GM19455 (cell line): Measurements from ENCODE around the gene FFAR2.
"Not testable (repeated sequence)": the region's sequence is repeated elsewhere in the genome, so short reads cannot be mapped to it uniquely, and the experiment has no call there.

ENCODE experiments used
- ATAC-seq: cut with Tn5 transposase; IDR thresholded peaks from one replicate; pipeline ENCODE4 v1.9.1; 2021; ENCODE audit not compliant: unreplicated experiment

Gene FFAR2

DNA sequence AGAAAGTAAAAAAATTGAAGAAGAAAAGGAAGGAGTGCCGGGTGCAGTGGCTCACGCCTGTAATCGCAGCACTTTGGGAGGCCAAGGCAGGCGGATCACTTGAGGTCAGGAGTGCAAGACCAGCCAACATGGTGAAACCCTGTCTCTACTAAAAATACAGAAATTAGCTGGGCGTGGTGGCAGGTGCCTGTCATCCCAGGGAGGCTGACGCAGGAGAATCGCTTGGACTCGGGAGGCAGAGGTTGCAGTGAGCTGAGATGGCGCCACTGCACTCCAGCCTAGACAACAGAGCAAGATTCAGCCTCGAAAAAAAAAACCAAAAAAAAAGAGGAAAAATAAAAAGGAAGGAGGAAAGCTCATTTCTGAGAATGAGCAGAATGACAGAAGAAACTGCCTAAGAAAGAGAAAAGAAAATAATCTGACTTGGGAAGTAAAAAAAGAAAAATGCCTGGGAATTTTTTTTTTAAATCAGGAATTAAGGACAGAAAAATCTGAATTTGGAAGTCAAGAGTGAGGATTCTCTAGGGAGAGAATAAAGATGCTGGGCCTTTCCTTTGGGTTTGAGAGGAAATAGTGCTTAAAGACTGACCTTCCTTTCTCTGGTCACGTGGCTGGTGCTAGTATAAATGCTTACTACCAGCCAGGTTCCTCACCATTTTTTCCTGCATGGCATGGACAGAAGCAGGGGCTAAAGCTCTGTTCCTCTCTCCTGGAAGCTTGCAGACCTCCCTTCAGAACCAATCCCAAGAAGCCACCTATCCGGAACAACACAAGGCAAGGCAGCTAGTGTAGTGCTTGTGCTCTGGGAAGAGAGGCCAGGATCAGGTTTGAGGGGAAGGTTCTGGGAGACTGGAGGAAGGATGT, at the start of gene FFAR2:
Gene FFAR2, plus strand, starts transcription at position 652 of the 864 bp plus-strand sequence. CDS start 1,458 bp downstream, outside the sequence.
- ATAC-seq = no peak

DNA sequence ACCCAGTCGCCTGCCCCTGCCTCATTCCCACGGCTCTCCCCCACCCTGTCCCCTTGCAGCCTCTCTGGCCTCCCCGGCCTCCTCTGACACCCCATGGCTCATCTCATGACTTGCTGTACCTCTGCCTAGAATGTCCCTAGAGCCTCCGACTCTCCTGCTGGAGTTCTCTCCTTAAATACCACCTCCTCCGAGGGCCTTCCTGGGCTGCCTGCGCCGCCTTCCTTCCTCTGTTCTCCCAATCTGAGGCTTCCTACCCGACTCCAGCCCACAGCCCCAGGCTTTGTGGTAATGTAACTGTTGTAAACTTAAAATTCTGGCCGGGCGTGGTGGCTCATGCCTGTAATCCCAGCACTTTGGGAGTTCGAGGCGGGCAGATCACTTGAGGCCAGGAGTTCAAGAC, 49.5 kb upstream of the FFAR2 start:
- no peak for ATAC-seq

DNA sequence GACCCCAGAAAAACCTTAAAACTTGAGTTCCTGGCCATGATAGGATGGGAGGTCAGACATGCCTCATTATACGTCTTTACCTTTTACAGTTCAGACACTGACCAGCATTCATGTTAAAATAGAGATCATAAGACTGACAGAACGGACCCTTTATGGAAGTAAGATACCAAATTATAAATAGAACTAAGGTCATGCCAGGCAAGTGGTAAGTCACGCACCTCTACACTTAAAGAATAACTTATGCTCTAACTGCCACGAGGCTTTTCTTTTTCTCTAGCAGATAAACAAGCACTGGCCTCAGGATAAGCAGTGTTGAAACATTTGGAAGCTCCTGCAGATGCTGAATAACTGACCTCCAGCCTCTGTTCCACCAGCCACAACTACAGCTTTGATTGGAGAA, 48.8 kb upstream of the FFAR2 start:
- no peak for ATAC-seq

DNA sequence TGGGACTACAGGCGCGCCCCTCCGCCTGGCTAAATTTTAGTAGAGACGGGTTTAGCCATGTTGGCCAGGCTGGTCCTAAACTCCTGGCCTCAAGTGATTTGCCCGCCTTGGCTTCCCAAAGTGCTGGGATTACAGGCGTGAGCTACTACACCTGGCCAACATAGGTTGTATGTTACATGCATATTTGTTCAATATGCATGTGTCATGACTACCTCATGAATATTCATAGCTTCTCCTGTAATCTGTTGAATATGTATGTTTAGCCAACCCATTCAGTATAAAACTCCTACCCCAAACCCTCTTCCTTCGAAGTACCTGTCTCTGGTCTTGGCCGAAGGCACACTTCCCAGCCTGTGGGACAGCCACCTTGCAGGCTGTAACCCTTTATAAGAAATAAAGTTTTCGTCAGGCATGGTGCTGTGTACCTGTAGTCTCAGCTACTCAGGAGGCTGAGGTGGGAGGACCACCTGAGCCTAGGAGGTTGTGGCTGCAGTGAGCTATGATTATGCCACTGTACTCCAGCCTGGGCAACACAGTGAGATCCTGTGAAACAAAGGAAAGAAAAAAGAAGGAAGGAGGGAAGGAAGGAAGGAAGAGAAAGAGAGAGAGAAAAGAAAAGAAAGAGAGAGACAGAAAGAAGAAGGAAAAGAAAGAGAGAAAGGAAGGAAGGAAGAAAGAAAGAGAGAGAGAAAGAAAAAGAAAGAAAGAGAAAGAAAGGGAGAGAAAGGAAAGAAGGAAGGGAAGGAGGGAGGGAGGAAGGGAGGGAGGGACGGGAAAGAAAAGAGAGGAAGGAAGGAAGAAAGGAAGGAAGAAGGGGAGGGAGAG, 47.9 kb upstream of the FFAR2 start:
- ATAC-seq = no peak

DNA sequence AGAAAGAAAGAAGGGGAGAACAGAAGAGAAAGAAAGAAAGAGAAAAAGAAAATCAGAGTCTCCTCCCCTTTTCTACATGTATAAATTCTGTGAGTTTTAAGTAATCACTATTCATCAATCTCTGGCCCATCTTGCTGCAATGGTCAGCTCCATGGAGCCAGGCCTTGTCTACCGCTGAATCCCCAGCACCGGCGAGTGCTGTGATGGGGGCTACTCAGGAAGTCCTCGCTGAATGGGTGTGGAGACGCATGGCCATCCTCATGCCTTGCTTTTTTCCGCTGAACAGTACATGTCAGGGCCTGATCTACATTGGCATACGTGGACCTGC, 47.3 kb upstream of the FFAR2 start:
- no peak for ATAC-seq

DNA sequence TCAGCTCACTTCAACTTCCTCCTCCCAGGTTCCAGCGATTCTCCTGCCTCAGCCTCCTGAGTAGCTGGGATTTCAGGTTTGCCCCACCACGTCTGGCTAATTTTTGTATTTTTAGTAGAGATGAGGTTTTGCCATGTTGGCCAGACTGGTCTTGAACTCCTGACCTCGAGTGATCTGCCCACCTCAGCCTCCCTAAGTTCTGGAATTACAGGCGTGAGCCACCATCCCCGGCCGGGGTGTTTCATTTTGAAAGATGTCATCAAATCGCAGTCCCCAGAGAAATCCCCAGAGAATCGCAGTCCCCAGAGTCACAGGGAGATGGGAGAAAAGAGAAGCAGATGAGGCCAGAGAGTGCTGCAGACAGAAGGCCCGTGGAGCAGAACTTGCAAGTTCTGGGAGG, 46.6 kb upstream of the FFAR2 start:
- not testable (repeated sequence) for ATAC-seq

DNA sequence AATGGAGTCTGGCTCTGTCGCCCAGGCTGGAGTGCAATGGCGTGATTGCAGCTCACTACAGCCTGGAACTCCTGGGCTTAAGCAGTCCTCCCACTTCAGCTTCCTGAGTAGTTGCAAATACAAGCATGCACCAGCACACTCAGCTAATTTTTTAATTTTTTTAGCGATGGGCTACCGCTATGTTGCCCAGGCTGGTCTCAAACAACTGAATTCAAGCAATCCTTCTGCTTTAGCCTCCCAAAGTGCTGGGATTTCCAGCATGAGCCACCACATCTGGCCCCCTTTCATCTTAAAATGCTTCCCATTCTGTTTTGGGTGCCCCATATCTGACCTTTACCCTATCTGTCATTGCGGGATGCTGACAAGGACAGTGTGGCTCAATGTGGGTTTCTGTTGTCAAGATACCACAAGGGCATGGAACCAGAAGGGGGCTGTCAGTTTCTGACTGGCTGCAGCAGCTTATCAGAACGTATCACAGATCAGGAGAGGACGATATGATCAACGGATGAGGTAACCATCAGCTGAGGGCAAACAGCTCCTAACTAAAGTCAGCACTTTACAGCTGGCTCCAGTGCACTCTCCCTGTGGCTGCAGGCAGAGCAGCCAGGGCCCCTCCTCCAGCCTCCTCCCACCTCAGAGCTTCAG, 44.8 kb upstream of the FFAR2 start:
- ATAC-seq = no peak

DNA sequence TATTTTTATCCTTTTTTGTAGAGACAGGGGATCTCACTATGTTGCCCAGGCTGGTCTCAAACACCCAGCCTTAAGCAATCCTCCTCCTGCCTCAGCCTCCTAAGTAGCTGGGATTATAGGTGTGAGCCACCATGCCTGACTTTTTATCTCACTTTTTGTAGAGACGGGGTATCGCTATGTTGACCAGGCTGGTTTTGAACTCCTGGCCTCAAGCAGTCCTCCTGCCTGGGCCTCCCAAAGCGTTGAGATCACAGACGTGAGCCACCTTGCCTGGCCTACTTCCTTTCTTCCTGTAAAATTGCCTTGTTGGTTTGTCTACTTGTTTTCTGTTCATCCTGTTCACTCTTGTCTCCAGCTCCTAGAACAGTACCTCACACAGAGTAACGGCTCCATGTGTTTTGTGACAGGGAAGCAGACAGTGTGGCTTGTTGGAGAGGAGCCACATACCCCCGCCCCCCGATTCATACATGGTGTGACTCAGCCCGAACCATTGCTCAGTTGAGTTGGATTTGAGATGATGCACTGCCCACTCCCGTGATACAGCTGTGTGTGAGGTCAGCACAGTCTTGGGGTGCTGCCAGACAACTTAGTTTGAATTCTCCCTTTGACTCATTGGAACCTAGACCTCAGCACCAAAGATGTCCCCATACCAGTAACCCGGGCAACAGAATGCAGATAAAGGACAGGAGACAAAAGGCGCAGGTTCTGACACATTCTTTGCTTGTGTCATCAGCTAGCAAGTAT, 43.0 kb upstream of the FFAR2 start:
- no peak for ATAC-seq

DNA sequence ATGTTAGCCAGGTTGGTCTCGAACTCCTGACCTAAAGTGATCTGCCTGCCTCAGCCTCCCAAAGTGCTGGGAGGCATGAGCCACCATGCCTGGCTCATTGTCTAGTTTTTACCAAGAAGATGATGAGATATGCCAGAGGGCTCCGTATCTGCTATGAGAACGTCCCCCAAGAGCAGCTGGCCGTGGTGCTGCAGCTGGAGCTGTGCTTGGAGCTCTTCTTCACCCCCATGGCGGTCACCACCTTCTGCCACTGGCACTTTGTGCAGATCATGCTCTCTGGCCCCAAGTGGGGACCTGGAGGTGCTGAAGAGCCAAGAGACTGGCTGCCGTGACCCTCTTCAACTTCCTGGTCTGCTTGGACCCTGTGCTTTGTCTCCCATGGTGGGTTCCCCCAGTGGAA, 40.4 kb upstream of the FFAR2 start:
- ATAC-seq = no peak

DNA sequence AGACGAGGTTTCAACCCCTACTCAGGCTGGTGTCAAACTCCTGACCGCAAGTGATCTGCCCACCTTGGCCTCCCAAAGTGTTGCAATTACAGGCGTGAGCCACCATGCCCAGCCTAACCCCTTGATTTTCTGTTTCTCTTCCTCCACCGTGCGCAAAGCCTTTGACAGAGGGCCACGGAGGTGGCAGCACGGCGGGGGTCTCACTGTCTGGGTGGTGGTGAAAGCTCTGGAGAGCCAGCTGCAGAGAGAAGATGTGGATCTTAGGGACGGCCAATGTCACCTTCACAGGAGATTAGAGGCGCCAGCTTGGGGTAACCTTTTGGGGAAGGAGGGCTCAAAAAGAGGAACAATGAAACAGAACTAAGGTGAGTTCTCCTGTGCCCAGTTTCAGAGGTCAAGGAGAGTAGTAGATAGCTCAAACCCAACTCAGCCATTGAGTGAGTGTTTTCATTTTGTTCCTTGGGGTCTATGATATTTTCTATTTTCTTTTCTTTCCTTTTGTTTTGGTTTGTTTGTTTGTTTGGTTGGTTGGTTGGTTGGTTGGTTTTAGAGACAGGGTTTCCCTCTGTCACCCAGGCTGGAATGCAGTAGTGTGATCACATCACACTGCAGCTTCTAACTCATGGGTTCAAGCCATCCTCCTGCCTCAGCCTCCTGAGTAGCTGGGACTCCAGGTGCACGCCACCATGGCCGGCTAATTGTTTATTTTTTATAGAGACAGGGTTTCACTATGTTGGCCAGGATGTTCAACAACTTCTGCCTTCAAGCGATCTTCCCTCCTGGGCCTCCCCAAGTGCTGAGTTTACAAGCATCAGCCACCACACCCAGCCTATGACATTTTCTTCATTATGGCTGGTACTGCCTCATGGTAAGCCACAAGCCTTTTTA, 39.5 kb upstream of the FFAR2 start:
- ATAC-seq = no peak

DNA sequence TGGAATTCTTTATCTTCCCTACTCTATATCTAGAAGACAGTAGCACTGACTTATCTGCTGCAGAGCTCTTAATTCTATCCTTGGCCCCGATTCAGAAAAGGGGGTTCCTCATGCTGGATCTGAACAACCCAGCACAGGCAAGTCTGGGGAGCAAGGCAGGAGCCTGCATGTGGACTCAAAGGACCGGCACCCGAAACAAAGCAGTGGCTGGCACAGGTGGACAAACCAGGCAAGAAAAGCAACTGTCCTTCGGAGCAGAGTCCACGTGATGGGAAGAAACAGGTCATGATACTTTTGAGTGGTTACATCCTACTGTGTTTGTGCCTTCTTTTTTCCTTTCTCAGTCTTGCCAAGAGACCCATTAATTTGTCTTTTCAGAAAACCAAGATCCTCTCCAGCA, 38.9 kb upstream of the FFAR2 start:
- no peak for ATAC-seq

DNA sequence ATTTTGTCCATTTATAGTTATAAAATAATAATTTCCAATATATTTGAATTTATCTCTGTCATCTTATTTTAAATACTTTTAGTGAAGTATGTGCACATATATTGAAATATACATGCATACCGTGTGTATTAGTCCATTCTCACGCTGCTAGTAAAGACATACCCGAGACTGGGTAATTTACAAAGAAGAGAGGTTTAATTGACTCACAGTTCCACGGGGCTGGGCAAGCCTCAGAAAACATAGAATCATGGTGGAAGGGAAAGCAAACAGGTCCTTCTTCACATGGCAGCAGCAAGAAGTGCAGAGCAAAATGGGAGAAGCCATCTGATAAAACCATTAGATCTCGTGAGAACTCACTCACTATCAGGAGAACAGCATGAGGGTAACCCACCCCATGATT, 37.6 kb upstream of the FFAR2 start:
- ATAC-seq = no peak

DNA sequence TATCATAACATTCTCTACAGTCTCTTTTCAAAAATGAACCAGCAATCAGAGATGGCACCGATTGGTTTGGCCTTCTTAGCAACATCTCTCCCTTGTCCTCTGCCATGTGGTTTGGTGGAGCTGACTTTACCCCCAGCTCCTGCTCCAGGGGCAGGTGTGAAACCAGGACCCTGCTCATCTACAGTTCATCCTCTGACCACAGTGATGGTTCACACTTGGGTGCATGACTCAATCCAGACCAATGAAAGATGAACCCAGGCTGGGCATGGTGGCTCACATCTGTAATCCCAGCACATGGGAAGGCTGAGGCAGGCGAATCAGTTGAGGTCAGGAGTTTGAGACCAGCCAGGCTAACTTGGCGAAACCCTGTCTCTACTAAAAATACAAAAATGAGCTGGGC, 33.6 kb upstream of the FFAR2 start:
- no peak for ATAC-seq

DNA sequence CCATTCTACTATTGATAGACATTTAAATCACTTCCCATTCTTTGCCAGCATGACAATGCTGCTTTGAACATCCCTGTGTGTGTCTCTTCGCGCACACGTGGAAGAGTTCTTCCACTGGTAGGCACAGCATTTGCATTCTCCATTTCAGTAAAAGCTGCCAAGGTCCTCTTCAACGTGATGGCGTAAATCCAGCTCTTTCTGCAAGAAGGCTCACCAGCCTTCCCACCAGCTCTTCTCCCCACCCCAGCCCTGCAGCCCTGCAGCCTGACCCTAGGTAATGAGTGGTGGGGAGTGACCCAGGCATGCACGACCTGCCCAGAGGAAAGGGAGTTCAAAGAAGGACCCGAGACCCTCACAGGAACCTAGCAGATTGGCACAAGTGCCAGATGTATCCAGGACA, 31.7 kb upstream of the FFAR2 start:
- no peak for ATAC-seq

DNA sequence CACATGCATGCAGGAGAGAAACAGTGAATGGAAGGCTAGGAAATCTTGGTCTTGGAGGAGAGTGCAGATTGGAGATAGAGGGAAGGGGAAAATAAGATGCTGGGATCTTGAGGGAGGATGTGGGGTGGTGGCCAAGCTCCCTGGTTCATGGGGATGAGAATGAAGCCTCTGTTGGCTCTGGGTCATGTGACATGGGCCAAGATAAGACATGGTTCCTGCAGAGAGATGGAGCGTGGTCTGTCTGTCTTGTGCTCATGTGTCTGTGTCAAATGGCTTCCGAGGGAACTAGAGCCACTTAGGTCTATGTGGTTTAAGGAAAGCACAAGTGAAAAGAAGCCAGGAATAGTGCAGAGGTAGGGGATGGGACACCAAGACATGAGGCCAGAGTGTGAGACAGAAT, 30.8 kb upstream of the FFAR2 start:
- no peak for ATAC-seq

DNA sequence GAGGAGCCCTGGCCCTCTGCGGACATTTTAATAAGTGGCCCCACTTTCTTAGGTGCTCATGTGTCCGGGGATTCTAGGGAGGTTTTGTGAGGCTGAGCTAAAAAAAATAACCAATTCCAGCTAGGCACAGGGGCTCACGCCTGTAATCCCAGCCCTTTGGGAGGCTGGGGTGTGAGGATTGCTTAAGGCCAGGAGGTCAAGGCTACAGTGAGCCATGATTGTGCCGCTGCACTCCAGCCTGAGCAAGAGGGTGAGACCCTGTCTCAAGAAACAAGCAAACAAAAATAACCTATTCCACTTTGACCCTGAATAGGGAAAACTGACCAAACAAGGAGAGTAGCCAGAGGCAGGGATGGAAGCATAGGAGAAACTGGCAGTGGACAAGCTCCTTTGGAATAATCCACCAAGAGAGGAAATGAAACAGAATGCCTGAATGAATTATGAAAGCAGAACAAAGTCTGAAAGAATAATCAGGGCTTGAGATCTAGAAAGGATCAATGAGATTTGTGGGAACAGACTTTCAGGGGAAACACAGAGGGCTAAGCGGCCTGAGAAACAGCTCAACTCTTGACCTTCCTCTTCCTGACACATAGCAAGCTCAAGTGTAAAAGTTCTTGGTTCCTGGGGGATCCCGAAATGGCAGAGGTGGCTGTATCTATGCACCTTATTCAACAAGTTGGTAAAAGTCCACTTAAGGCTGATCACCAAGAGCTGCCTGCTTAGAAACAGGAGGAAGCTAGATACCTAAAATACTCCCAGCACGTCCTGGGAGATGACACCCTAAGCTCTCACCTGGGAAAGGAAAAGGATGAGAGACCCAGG, 30.1 kb upstream of the FFAR2 start:
- no peak for ATAC-seq

DNA sequence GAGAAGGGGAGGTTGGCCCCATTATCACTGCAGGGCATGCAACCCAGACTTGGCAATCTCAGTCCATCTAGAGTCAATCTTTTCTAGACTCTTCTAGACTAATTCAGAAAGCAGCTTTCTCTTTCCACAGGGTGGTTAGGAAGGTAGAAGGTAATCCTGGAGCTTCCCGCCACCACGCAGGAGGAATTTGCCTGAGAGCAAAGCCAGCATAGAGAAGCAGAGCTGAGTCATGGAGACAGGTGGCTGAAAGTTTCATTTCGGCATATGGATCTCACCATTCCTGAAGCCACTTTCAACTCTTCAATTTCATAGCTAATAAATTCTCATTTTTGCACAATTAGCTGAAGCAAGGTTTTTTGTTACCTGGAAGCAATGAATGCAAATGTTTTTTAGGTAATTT, 29.0 kb upstream of the FFAR2 start:
- no peak for ATAC-seq

DNA sequence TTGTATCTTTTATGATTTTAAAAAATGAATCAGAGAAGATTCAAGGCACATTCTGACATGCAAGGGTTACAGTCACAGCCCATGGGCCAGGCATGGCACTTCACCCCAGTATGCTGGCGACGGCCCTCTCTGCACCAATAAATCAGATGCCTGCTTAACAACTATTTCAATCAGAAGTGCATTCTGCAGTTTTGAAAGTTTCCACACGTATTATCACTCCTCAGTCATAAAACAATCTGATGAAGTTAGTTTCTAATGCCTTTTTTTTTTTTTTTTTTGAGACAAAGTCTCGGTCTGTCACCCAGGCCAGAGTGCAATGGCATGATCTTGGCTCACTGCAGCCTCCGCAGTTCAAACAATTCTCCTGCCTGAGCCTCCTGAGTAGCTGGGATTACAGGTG, 28.3 kb upstream of the FFAR2 start:
- ATAC-seq = no peak

DNA sequence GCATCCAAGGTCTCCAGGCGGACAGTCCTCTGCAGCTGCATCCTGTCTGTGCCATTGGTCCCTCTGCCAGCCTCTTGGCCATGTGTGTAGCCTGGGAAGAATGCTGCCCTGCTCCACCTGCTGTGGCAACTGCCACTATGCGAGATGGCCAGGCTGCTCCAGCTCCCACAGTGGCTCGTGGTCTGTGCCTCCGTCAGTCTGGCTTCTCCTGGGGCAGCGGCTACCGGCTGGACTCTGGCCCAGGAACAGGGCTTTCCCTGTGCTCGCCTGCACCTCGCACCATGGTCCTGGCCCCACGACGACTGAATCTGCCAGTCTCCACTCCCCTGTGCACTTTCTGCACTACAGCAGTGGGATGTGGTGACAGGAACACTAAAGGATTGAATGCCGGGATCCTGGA, 26.7 kb upstream of the FFAR2 start:
- no peak for ATAC-seq
